Measurements from ENCODE around the gene LARGE1. TPM values are rescaled to one million over a fixed set of nuclear protein-coding genes. Genes with fewer than 3 reads are reported as not detected.

Gene LARGE1
- total and polyA plus RNA-seq, 2 of the 13 experiments (the other 11 are each of a cell fraction or from before 2014, with no cell fraction given): 8.4 to 11.0 TPM

GRCh38 chr22:33748714-33749113, 171.6 kb downstream of the LARGE1 start:
- Histone ChIP-seq H3K4me1 (ENCODE audit: insufficient read depth, low read length) (peaks cover 16% of the 10 kb centered on the region), H3K79me2 (ENCODE audit: insufficient read depth, low read length) (no peaks in the 10 kb centered on the region), H2AFZ (ENCODE audit: low read length) (no peak overlapping the region), H3K4me3 (replicated peaks in 1 of 3; ENCODE audit: insufficient read depth in 1 of 3, low read depth in 2 of 3, low read length in 3 of 3) (no peak overlapping the region), H3K4me2 (ENCODE audit: low read depth, low read length) (no peak overlapping the region), H3K36me3 (replicated peaks in 1 of 2; ENCODE audit: control insufficient read depth in 1 of 2, insufficient read depth in 2 of 2, low read length in 2 of 2) (no peaks in the 10 kb centered on the region), H4K20me1 (ENCODE audit: insufficient read depth, low read length) (no peaks in the 10 kb centered on the region), H3K27me3 (ENCODE audit: control insufficient read depth in 1 of 2, insufficient read depth in 2 of 2, low read length in 2 of 2) (no peaks in the 10 kb centered on the region), H3K27ac (ENCODE audit: extremely low read length, insufficient read depth, low read length) (no peak overlapping the region), H3K9ac (ENCODE audit: insufficient read depth, low read depth, low read length) (no peak overlapping the region), H3K9me3 (ENCODE audit: low read length) (no peaks in the 10 kb centered on the region)
- ChIA-PET POLR2A (no interaction called here), CTCF (ENCODE audit: low intra/inter-chr PET ratio, low total read pairs) (no interaction called here)
- FAIRE-seq (no peak), DNase-seq (ENCODE audit: low spot score) (no peak), ATAC-seq (no peak)
- in situ Hi-C loops (cut with HindIII; ENCODE audit: extremely low pct_ligation_motif_present, low pct_unique_long_range_greater_than_20kb) (no loop called here), intact Hi-C loops (cut with micrococcal nuclease; ENCODE audit: unreplicated experiment) (no loop called here)
- BruUV-seq (replicated peaks): no TSS peak
- TF ChIP-seq MIER3 (CRISPR knock-in tag; IDR thresholded peaks at IDR 0.05; ENCODE audit: borderline replicate concordance): no peak
- TF ChIP-seq ZNF7 (CRISPR knock-in tag; IDR thresholded peaks at IDR 0.05): no peak
- TF ChIP-seq, protein P1, sequence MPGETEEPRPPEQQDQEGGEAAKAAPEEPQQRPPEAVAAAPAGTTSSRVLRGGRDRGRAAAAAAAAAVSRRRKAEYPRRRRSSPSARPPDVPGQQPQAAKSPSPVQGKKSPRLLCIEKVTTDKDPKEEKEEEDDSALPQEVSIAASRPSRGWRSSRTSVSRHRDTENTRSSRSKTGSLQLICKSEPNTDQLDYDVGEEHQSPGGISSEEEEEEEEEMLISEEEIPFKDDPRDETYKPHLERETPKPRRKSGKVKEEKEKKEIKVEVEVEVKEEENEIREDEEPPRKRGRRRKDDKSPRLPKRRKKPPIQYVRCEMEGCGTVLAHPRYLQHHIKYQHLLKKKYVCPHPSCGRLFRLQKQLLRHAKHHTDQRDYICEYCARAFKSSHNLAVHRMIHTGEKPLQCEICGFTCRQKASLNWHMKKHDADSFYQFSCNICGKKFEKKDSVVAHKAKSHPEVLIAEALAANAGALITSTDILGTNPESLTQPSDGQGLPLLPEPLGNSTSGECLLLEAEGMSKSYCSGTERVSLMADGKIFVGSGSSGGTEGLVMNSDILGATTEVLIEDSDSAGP (CRISPR knock-in tag; IDR thresholded peaks at IDR 0.05; ENCODE audit: borderline replicate concordance): no peak
- TF ChIP-seq SALL2 (CRISPR knock-in tag; IDR thresholded peaks at IDR 0.05): no peak
- no peak for TF ChIP-seq HOXD1 (CRISPR knock-in tag; IDR thresholded peaks at IDR 0.05)
- TF ChIP-seq, protein P2, sequence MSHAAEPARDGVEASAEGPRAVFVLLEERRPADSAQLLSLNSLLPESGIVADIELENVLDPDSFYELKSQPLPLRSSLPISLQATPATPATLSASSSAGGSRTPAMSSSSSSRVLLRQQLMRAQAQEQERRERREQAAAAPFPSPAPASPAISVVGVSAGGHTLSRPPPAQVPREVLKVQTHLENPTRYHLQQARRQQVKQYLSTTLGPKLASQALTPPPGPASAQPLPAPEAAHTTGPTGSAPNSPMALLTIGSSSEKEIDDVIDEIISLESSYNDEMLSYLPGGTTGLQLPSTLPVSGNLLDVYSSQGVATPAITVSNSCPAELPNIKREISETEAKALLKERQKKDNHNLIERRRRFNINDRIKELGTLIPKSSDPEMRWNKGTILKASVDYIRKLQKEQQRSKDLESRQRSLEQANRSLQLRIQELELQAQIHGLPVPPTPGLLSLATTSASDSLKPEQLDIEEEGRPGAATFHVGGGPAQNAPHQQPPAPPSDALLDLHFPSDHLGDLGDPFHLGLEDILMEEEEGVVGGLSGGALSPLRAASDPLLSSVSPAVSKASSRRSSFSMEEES (CRISPR knock-in tag; IDR thresholded peaks at IDR 0.05): no peak
- TF ChIP-seq ETV5 (CRISPR knock-in tag; IDR thresholded peaks at IDR 0.05; ENCODE audit: borderline replicate concordance): no peak
- TF ChIP-seq ZNF780A (CRISPR knock-in tag; IDR thresholded peaks at IDR 0.05): no peak
- TF ChIP-seq ZNF652 (CRISPR knock-in tag; IDR thresholded peaks at IDR 0.05; ENCODE audit: borderline replicate concordance, low read depth): no peak
- TF ChIP-seq NKX3-1 (CRISPR knock-in tag; IDR thresholded peaks at IDR 0.05): no peak
- TF ChIP-seq TBP (CRISPR knock-in tag; IDR thresholded peaks at IDR 0.05): no peak
- TF ChIP-seq IRF1 (CRISPR knock-in tag; IDR thresholded peaks at IDR 0.05; ENCODE audit: low read depth): no peak
- WGBS (ENCODE audit: low lambda C conversion rate): 95% methylated on average over 4 of the region's 4 CpGs
